H9 (cell line): Measurements from ENCODE around the gene ANK3. TPM values are rescaled to one million over a fixed set of nuclear protein-coding genes. Genes with fewer than 3 reads are reported as not detected.

Experiments
- DNase-seq: peaks from one replicate; pipeline ENCODE4 v3.0.0-alpha.2; 2017
- H2AFZ ChIP-seq: one replicate; pipeline ENCODE4 v1.6.1; 2013; ENCODE audit warnings: mild to moderate bottlenecking, low read length, control low read depth, moderate library complexity
- H2AK5ac ChIP-seq: 2 replicates; pipeline ENCODE4 v1.6.1; 2013; ENCODE audit warnings: low read length, control low read depth, mixed read lengths; ENCODE audit not compliant: insufficient read length
- H2BK120ac ChIP-seq: one replicate; pipeline ENCODE4 v1.6.1; 2013; ENCODE audit warnings: low read depth, mild to moderate bottlenecking, low read length, control low read depth, inconsistent platforms; ENCODE audit not compliant: poor library complexity, severe bottlenecking
- H2BK12ac ChIP-seq: 2 replicates; pipeline ENCODE4 v1.6.1; 2013; ENCODE audit warnings: low read length, control low read depth, mixed read lengths, low read depth; ENCODE audit not compliant: insufficient read length
- H2BK15ac ChIP-seq: 2 replicates; pipeline ENCODE4 v1.6.1; 2013; ENCODE audit warnings: low read depth, low read length, control low read depth
- H2BK20ac ChIP-seq: one replicate; pipeline ENCODE4 v1.6.1; 2013; ENCODE audit warnings: low read depth, mild to moderate bottlenecking, low read length, control low read depth, inconsistent platforms; ENCODE audit not compliant: poor library complexity, severe bottlenecking
- H2BK5ac ChIP-seq: 2 replicates; pipeline ENCODE4 v1.6.1; 2013; ENCODE audit warnings: low read length, control low read depth, mixed read lengths; ENCODE audit not compliant: insufficient read length
- H3K14ac ChIP-seq: 2 replicates; pipeline ENCODE4 v1.6.1; 2013; ENCODE audit warnings: low read length, control low read depth; ENCODE audit not compliant: insufficient read depth
- H3K18ac ChIP-seq: 2 replicates; pipeline ENCODE4 v1.6.1; 2013; ENCODE audit warnings: low read depth, mild to moderate bottlenecking, mixed read lengths, low read length, control low read depth; ENCODE audit not compliant: insufficient read length
- H3K23ac ChIP-seq: 2 replicates; pipeline ENCODE4 v1.6.1; 2013; ENCODE audit warnings: low read length, control low read depth, mixed read lengths, low read depth; ENCODE audit not compliant: insufficient read length
- H3K23me2 ChIP-seq: 2 replicates; pipeline ENCODE4 v1.6.1; 2013; ENCODE audit warnings: low read depth, mild to moderate bottlenecking, mixed read lengths, low read length, control low read depth; ENCODE audit not compliant: insufficient read length, poor library complexity, severe bottlenecking
- H3K27ac ChIP-seq: 2 replicates; pipeline ENCODE4 v1.5.1; 2013; ENCODE audit warnings: low read length, control low read depth, mixed read lengths, low read depth; ENCODE audit not compliant: insufficient read length
- H3K27me3 ChIP-seq: 2 replicates; pipeline ENCODE4 v1.6.1; 2013; ENCODE audit warnings: low read length, control low read depth, inconsistent platforms; ENCODE audit not compliant: insufficient read depth
- H3K4ac ChIP-seq: 2 replicates; pipeline ENCODE4 v1.6.1; 2013; ENCODE audit warnings: low read depth, mild to moderate bottlenecking, control low read depth, inconsistent platforms, low read length, moderate library complexity
- H3K4me1 ChIP-seq: 2 replicates; pipeline ENCODE4 v1.6.1; 2013; ENCODE audit warnings: low read length, control low read depth, inconsistent platforms; ENCODE audit not compliant: insufficient read depth
- H3K4me2 ChIP-seq: 2 replicates; pipeline ENCODE4 v1.6.1; 2013; ENCODE audit warnings: low read length, control low read depth, mixed read lengths; ENCODE audit not compliant: insufficient read length, insufficient read depth
- H3K56ac ChIP-seq: 2 replicates; pipeline ENCODE4 v1.6.1; 2013; ENCODE audit warnings: low read depth, mild to moderate bottlenecking, mixed read lengths, low read length, control low read depth; ENCODE audit not compliant: insufficient read length
- H3K79me1 ChIP-seq: 2 replicates; pipeline ENCODE4 v1.6.1; 2013; ENCODE audit warnings: low read depth, mild to moderate bottlenecking, moderate library complexity, low read length, control low read depth, inconsistent platforms; ENCODE audit not compliant: insufficient read depth, poor library complexity, severe bottlenecking
- H3K79me2 ChIP-seq: 2 replicates; pipeline ENCODE4 v1.6.1; 2013; ENCODE audit warnings: low read length, control low read depth, inconsistent platforms; ENCODE audit not compliant: insufficient read depth
- H3K9ac ChIP-seq: 2 replicates; pipeline ENCODE4 v1.6.1; 2013; ENCODE audit warnings: low read length, control low read depth, mixed read lengths; ENCODE audit not compliant: insufficient read length; ENCODE audit errors: extremely low read depth
- H3K9me3 ChIP-seq: one replicate; pipeline ENCODE4 v1.6.1; 2013; ENCODE audit warnings: low read depth, low read length, inconsistent platforms; ENCODE audit not compliant: control insufficient read depth
- H3T11ph ChIP-seq: one replicate; pipeline ENCODE4 v1.6.1; 2013; ENCODE audit warnings: mild to moderate bottlenecking, low read length, control low read depth, inconsistent platforms
- H4K20me1 ChIP-seq: one replicate; pipeline ENCODE4 v1.6.1; 2013; ENCODE audit not compliant: control insufficient read depth, insufficient read length, insufficient read depth
- H4K5ac ChIP-seq: 2 replicates; pipeline ENCODE4 v1.6.1; 2013; ENCODE audit warnings: low read depth, mild to moderate bottlenecking, mixed read lengths, low read length, control low read depth; ENCODE audit not compliant: insufficient read length
- H4K8ac ChIP-seq: replicated peaks from 2 replicates; pipeline ENCODE4 v1.6.1; 2013; ENCODE audit warnings: low read length, control low read depth, mixed read lengths, low read depth; ENCODE audit not compliant: insufficient read length
- H4K91ac ChIP-seq: 2 replicates; pipeline ENCODE4 v1.6.1; 2013; ENCODE audit warnings: low read depth, mild to moderate bottlenecking, moderate library complexity, mixed read lengths, low read length, control low read depth; ENCODE audit not compliant: insufficient read length
- H3K27ac Mint-ChIP-seq, 3 experiments: 2 replicates in 2 of 3; 3 replicates in 1 of 3; pipeline ENCODE4 v1.8.0; 2020 to 2021; ENCODE audit warnings: mixed read lengths in 3 of 3, mild to moderate bottlenecking in 1 of 3, moderate library complexity in 1 of 3
- H3K27me3 Mint-ChIP-seq: 2 replicates; pipeline ENCODE4 v1.8.0; 2021; ENCODE audit warnings: low read depth, mild to moderate bottlenecking, moderate library complexity, mixed read lengths
- H3K36me3 Mint-ChIP-seq, 3 experiments: 2 replicates in 2 of 3; 3 replicates in 1 of 3; pipeline ENCODE4 v1.8.0; 2020 to 2021; ENCODE audit warnings: low read depth in 3 of 3, mixed read lengths in 3 of 3; ENCODE audit not compliant: insufficient read depth in 1 of 3
- H3K4me1 Mint-ChIP-seq, 2 experiments: 2 replicates each; pipeline ENCODE4 v1.8.0; 2020; ENCODE audit warnings: mixed read lengths in 2 of 2
- H3K4me3 Mint-ChIP-seq, 2 experiments: 2 replicates in 1 of 2; 3 replicates in 1 of 2; pipeline ENCODE4 v1.8.0; 2020 to 2021; ENCODE audit warnings: mild to moderate bottlenecking in 2 of 2, mixed read lengths in 2 of 2, moderate library complexity in 1 of 2
- H3K9me3 Mint-ChIP-seq, 2 experiments: 2 replicates in 1 of 2; 3 replicates in 1 of 2; pipeline ENCODE4 v1.8.0; 2020; ENCODE audit warnings: mild to moderate bottlenecking in 2 of 2, mixed read lengths in 2 of 2, moderate library complexity in 1 of 2
- CTCF ChIP-seq: fragments of 200-600 bp; sonication (generic); conservative IDR thresholded peaks from 3 replicates; pipeline ENCODE4 v1.8.0; 2021; ENCODE audit warnings: antibody characterized with exemption, mild to moderate bottlenecking
- WGBS: extraction: QIAGEN DNeasy Blood & Tissue Kit; methylation state at CpG from one replicate; pipeline ENCODE4 v1.1.7; 2013; ENCODE audit warnings: missing lambda C conversion rate, low lambda C conversion rate, mixed read lengths; ENCODE audit not compliant: insufficient read length; ENCODE audit errors: extremely low coverage; 5-methylcytosine and 5-hydroxymethylcytosine counted together
- total RNA-seq: library from RNA; stranded (reverse); gene quantifications from 2 replicates; pipeline ENCODE4 v1.2.1, GENCODE V29; 2021

ANK3 gene
- total RNA-seq, 1 experiment from 2014 or later = 59.6 TPM

GRCh38 chr10:60367431-60367830, 22.2 kb downstream of the ANK3 start:
- no peak for DNase-seq

More at GRCh38 chr10:60367431-60367830, 22.2 kb downstream of the ANK3 start:
- no CpG with 5 or more reads among the region's 2 CpGs for WGBS
- Histone ChIP-seq H2BK15ac (no peak overlapping the region), H3K4me2 (no peak overlapping the region), H3K9ac (no peak overlapping the region), H4K8ac (no peak overlapping the region), H3K14ac (no peak overlapping the region), H2AFZ (no peak overlapping the region), H3K4ac (no peak overlapping the region), H3K27me3 (no peaks in the 10 kb centered on the region), H3K23ac (no peak overlapping the region), H3K18ac (no peak overlapping the region), H3K79me2 (no peaks in the 10 kb centered on the region), H2BK120ac (no peak overlapping the region), H4K20me1 (no peaks in the 10 kb centered on the region), H3T11ph (no peak overlapping the region), H2BK20ac (no peak overlapping the region), H3K23me2 (no peaks in the 10 kb centered on the region), H2BK12ac (no peak overlapping the region), H4K5ac (no peak overlapping the region), H4K91ac (no peak overlapping the region), H3K79me1 (no peaks in the 10 kb centered on the region), H2AK5ac (no peak overlapping the region), H2BK5ac (no peak overlapping the region), H3K27ac (no peak overlapping the region), H3K9me3 (no peaks in the 10 kb centered on the region), H3K4me1 (peaks cover 2% of the 10 kb centered on the region; the same call in 1 of the 2 replicates), H3K56ac (no peak overlapping the region)
- Mint-ChIP-seq H3K4me1 (peaks cover 13 to 15% of the 10 kb centered on the region in 2 experiments), H3K27me3 (no peaks in the 10 kb centered on the region), H3K27ac (no peak overlapping the region), H3K9me3 (no peaks in the 10 kb centered on the region), H3K4me3 (no peak overlapping the region; a peak in 1 of 5 replicates), H3K36me3 (no peaks in the 10 kb centered on the region)
- TF ChIP-seq CTCF = no peak
